HG02973 (cell line): Measurements from ENCODE around the gene ELK4.

ENCODE experiments used
- ATAC-seq: cut with Tn5 transposase; IDR thresholded peaks from one replicate; pipeline ENCODE4 v1.9.1; 2021; ENCODE audit warnings: moderate library complexity; ENCODE audit not compliant: unreplicated experiment

ELK4 gene

GRCh38 chr1:205568469-205569361 lies 63.1 kb downstream of the ELK4 start:
- no peak for ATAC-seq

- ATAC-seq = no peak
Measured at GRCh38 chr1:205568135-205568468, 63.7 kb downstream of the ELK4 start.

- ATAC-seq = no peak
Measured at GRCh38 chr1:205567716-205568115, 64.1 kb downstream of the ELK4 start.

- ATAC-seq = no peak
Measured at GRCh38 chr1:205565799-205566198, 66.0 kb downstream of the ELK4 start.

GRCh38 chr1:205563927-205564441 lies 67.8 kb downstream of the ELK4 start:
- no peak for ATAC-seq

- ATAC-seq = no peak
Measured at GRCh38 chr1:205561501-205562203, 70.2 kb downstream of the ELK4 start.
